HG03432 (cell line): ENCODE measurements around the gene YAE1.
A peak's percentile ranks its signal among the peaks of the same experiment; 100 is the strongest.
"Not testable (repeated sequence)": the region's sequence is repeated elsewhere in the genome, so short reads cannot be mapped to it uniquely, and the experiment has no call there.

Experiments used
- ATAC-seq: cut with Tn5 transposase; IDR thresholded peaks from one replicate; pipeline ENCODE4 v1.9.1; 2021; ENCODE audit warnings: mild to moderate bottlenecking, moderate library complexity; ENCODE audit not compliant: unreplicated experiment

The YAE1 gene

GRCh38 chr7:39566023-39566921 lies at the start of gene YAE1:
Gene YAE1, plus strand, starts transcription at chr7:39566404. Its CDS starts 15 bp downstream, at chr7:39566419.
- ATAC-seq, result peak; percentile 100

GRCh38 chr7:39516498-39516897 lies 49.7 kb upstream of the YAE1 start:
- ATAC-seq, result no peak

GRCh38 chr7:39517240-39517639 lies 49.0 kb upstream of the YAE1 start:
- ATAC-seq, result no peak

GRCh38 chr7:39525926-39526325 lies 40.3 kb upstream of the YAE1 start:
- ATAC-seq, result no peak

- no peak for ATAC-seq
Observed at GRCh38 chr7:39526666-39527065, 39.5 kb upstream of the YAE1 start.

GRCh38 chr7:39527296-39527695 lies 38.9 kb upstream of the YAE1 start:
- ATAC-seq, result no peak

GRCh38 chr7:39527951-39528350 lies 38.3 kb upstream of the YAE1 start:
- no peak for ATAC-seq

GRCh38 chr7:39528849-39529248 lies 37.4 kb upstream of the YAE1 start:
- ATAC-seq, result no peak

- no peak for ATAC-seq
Observed at GRCh38 chr7:39529582-39529981, 36.6 kb upstream of the YAE1 start.

GRCh38 chr7:39530971-39531370 lies 35.2 kb upstream of the YAE1 start:
- no peak for ATAC-seq

GRCh38 chr7:39531818-39532217 lies 34.4 kb upstream of the YAE1 start:
- ATAC-seq, result no peak

- ATAC-seq, result no peak
Observed at GRCh38 chr7:39532832-39533231, 33.4 kb upstream of the YAE1 start.

GRCh38 chr7:39534599-39534998 lies 31.6 kb upstream of the YAE1 start:
- ATAC-seq, result no peak

- ATAC-seq, result no peak
Observed at GRCh38 chr7:39535064-39535463, 31.1 kb upstream of the YAE1 start.

GRCh38 chr7:39535720-39536119 lies 30.5 kb upstream of the YAE1 start:
- ATAC-seq, result no peak

GRCh38 chr7:39536951-39537350 lies 29.3 kb upstream of the YAE1 start:
- no peak for ATAC-seq

GRCh38 chr7:39539816-39540215 lies 26.4 kb upstream of the YAE1 start:
- ATAC-seq, result no peak

- no peak for ATAC-seq
Observed at GRCh38 chr7:39540320-39540719, 25.9 kb upstream of the YAE1 start.

GRCh38 chr7:39541511-39541910 lies 24.7 kb upstream of the YAE1 start:
- ATAC-seq, result no peak

- not testable (repeated sequence) for ATAC-seq
Observed at GRCh38 chr7:39544774-39545173, 21.4 kb upstream of the YAE1 start.

GRCh38 chr7:39547336-39547735 lies 18.9 kb upstream of the YAE1 start:
- ATAC-seq, result no peak

- no peak for ATAC-seq
Observed at GRCh38 chr7:39550411-39550810, 15.8 kb upstream of the YAE1 start.

- ATAC-seq, result no peak
Observed at GRCh38 chr7:39553436-39553835, 12.8 kb upstream of the YAE1 start.
